K562 (cell line): Measurements from ENCODE around the gene GALE. TPM values are rescaled to one million over a fixed set of nuclear protein-coding genes. Genes with fewer than 3 reads are reported as not detected.
"Not testable (repeated sequence)": the region's sequence is repeated elsewhere in the genome, so short reads cannot be mapped to it uniquely, and the experiment has no call there.

ENCODE experiments used
- ATAC-seq: fragments of 200-7000 bp; cut with Tn5 transposase; 3 replicates; pipeline ENCODE4 v1.9.1; 2020; ENCODE audit warnings: moderate library complexity
- BruUV-seq: library from RNA; stranded (reverse); fragments of 400-500 nt; replicated peaks from 2 replicates; lab custom pipeline; 2021; lab: Mats Ljungman, UMichigan
- CTCF ChIA-PET: fragments of 300-600 bp; formaldehyde crosslinking; extraction: SDS; loops from one replicate; lab custom pipeline; 2021; ENCODE audit warnings: low intra/inter-chr PET ratio; lab: Yijun Ruan, JAX
- POLR2A ChIA-PET: fragments of 300-600, 350-650 bp; sonication (Branson Sonifier 250); formaldehyde crosslinking; extraction: SDS; loops from one replicate; lab custom pipeline; 2021; ENCODE audit warnings: antibody characterized with exemption, inconsistent platforms; lab: Yijun Ruan, JAX
- DNase-seq, 4 experiments: peaks; one replicate each; pipeline versions ENCODE4 v3.0.0 to v3.0.0-alpha.2; 2011 to 2018; ENCODE audit warnings: low spot score in 3 of 4, mixed read lengths in 3 of 4; ENCODE audit errors: extremely low read depth in 1 of 4
- FAIRE-seq: peaks from 2 replicates; lab custom pipeline; 2011; peaks lifted over from hg19 to GRCh38; lab: Jason Lieb, UNC
- H2AFZ ChIP-seq: 2 replicates; pipeline ENCODE4 v1.6.0; 2011; ENCODE audit warnings: low read depth, low read length, control low read depth, inconsistent platforms
- H3K27ac ChIP-seq: fragments of 200-600 bp; 3 replicates; pipeline ENCODE4 v1.8.0; 2011; ENCODE audit warnings: low read depth, mild to moderate bottlenecking, control low read depth, inconsistent platforms, low read length, moderate library complexity, mixed read lengths; ENCODE audit errors: extremely low read depth
- H3K27me3 ChIP-seq, 2 experiments: fragments of 300-600 bp in 1 of 2; 2 replicates in 1 of 2; 3 replicates in 1 of 2; pipeline versions ENCODE4 v1.6.0 to v1.8.0; 2011; ENCODE audit warnings: inconsistent platforms in 2 of 2, low read length in 2 of 2, mild to moderate bottlenecking in 1 of 2, mixed read lengths in 1 of 2, moderate library complexity in 1 of 2; ENCODE audit not compliant: control insufficient read depth in 2 of 2, insufficient read depth in 2 of 2
- H3K36me3 ChIP-seq: fragments of 300-600 bp; 3 replicates; pipeline ENCODE4 v1.8.0; 2011; ENCODE audit warnings: mild to moderate bottlenecking, low read length, inconsistent platforms; ENCODE audit not compliant: control insufficient read depth, insufficient read depth
- H3K4me1 ChIP-seq, 2 experiments: fragments of 200-600 bp in 1 of 2; replicated peaks in 1 of 2; 2 replicates in 1 of 2; 3 replicates in 1 of 2; pipeline versions ENCODE4 v1.5.1 to v1.8.0; 2011; ENCODE audit warnings: inconsistent platforms in 2 of 2, low read length in 2 of 2, mild to moderate bottlenecking in 1 of 2, mixed read lengths in 1 of 2, moderate library complexity in 1 of 2; ENCODE audit not compliant: control insufficient read depth in 2 of 2, insufficient read depth in 2 of 2
- H3K4me2 ChIP-seq: 2 replicates; pipeline ENCODE4 v1.6.1; 2011; ENCODE audit warnings: low read length, control low read depth, inconsistent platforms, mixed read lengths; ENCODE audit not compliant: insufficient read depth
- H3K4me3 ChIP-seq: fragments of 200-600 bp; sonication (generic), shearing (Covaris generic); 2 replicates; pipeline ENCODE4 v1.5.1; 2016; ENCODE audit warnings: control low read depth, inconsistent platforms
- H3K79me2 ChIP-seq: fragments of 200-600 bp; 3 replicates; pipeline ENCODE4 v1.8.0; 2011; ENCODE audit warnings: low read length, inconsistent platforms; ENCODE audit not compliant: control insufficient read depth, insufficient read depth
- H3K9ac ChIP-seq, 2 experiments: 2 replicates each; pipeline versions ENCODE4 v1.6.0 to v1.6.1; 2011; ENCODE audit warnings: low read depth in 2 of 2, low read length in 2 of 2, control low read depth in 1 of 2, inconsistent platforms in 1 of 2, mild to moderate bottlenecking in 1 of 2, mixed read lengths in 1 of 2; ENCODE audit not compliant: insufficient read depth in 1 of 2
- H3K9me1 ChIP-seq: one replicate; pipeline ENCODE4 v1.6.0; 2011; ENCODE audit warnings: inconsistent platforms, mild to moderate bottlenecking, low read length, moderate library complexity; ENCODE audit not compliant: control insufficient read depth, insufficient read depth
- H3K9me3 ChIP-seq: replicated peaks from 2 replicates; pipeline ENCODE4 v1.5.1; 2011; ENCODE audit warnings: low read depth, low read length, inconsistent platforms; ENCODE audit not compliant: control insufficient read depth, insufficient read depth
- H4K20me1 ChIP-seq: replicated peaks from 2 replicates; pipeline ENCODE4 v1.6.1; 2011; ENCODE audit warnings: low read length, inconsistent platforms, mixed read lengths; ENCODE audit not compliant: control insufficient read depth, insufficient read depth
- POLR2A ChIP-seq: fragments of 450-650 bp; conservative IDR thresholded peaks from 2 replicates; pipeline ENCODE4 v1.6.1; 2016
- POLR2B ChIP-seq: fragments of 450-650 bp; IDR thresholded peaks from 2 replicates; pipeline ENCODE4 v1.6.1; 2018; ENCODE audit warnings: low read depth; ENCODE audit not compliant: partially characterized antibody
- TFAP4 ChIP-seq: sonication (generic); formaldehyde crosslinking; IDR thresholded peaks from 2 replicates; pipeline ENCODE4 v1.8.0; 2022; ENCODE audit warnings: missing genetic modification reagents, mild to moderate bottlenecking, moderate library complexity, borderline replicate concordance
- ZNF592 ChIP-seq: fragments of 450-650 bp; IDR thresholded peaks from 2 replicates; pipeline ENCODE4 v1.6.1; 2017; ENCODE audit warnings: antibody characterized with exemption, mild to moderate bottlenecking
- WGBS: fragments of 100-300 bp; shearing (Covaris generic); methylation state at CpG from one replicate; pipeline ENCODE4 v1.1.6; 2016; ENCODE audit warnings: low coverage, mixed read lengths; ENCODE audit not compliant: insufficient coverage; ENCODE audit errors: missing lambda C conversion rate; 5-methylcytosine and 5-hydroxymethylcytosine counted together
- in situ Hi-C: fragments of 300-500 bp; cut with MboI; formaldehyde crosslinking; loops from 4 replicates; pipeline ENCODE4 v1.15.0; 2018; ENCODE audit warnings: inconsistent platforms, mixed read lengths
- intact Hi-C: fragments of 100-400 bp; cut with micrococcal nuclease; formaldehyde crosslinking; loops from 2 replicates; pipeline ENCODE4 v1.14.2; 2022
- polyA plus RNA-seq, 8 experiments: library from polyadenylated mRNA; depleted of rRNA in 4 of 8; stranded (reverse) in 5 of 8; unstranded in 3 of 8; fragments of >200 nt; fragmentation: Nextera tagmentation in 2 of 8; fragmentation: Illumina TruSeq in 1 of 8; extraction: Ambion mirVana in 2 of 8; extraction: Trizol in 1 of 8; gene quantifications; 2 replicates each; pipeline versions ENCODE4 v1.2.1 to v1.2.3, GENCODE V29; 2011 to 2014; ENCODE audit warnings: inconsistent platforms in 1 of 8, missing spikeins in 1 of 8
- total RNA-seq, 7 experiments: library from RNA; depleted of rRNA in 6 of 7; stranded (reverse); fragments of >200 nt in 6 of 7; fragmentation: Illumina TruSeq in 2 of 7; extraction: Trizol in 2 of 7; gene quantifications; 2 replicates each; pipeline versions ENCODE4 v1.2.1 to v1.2.3, GENCODE V29; 2011 to 2021; ENCODE audit warnings: low replicate concordance in 1 of 7

Gene GALE
- total and polyA plus RNA-seq, 9 of the 15 experiments (the other 6 are each of a cell fraction or from before 2014, with no cell fraction given) = 8.4 to 139 (median 88.3) TPM

- H3K4me1 ChIP-seq = peaks cover 34 to 62% of the 10 kb centered on the region in 2 experiments
- DNase-seq, H3K9ac ChIP-seq, H3K27me3 ChIP-seq, H3K4me2 ChIP-seq, H3K27ac ChIP-seq, H2AFZ ChIP-seq, H3K4me3 ChIP-seq, CTCF ChIA-PET, ATAC-seq, H4K20me1 ChIP-seq, intact Hi-C loops, H3K9me3 ChIP-seq, H3K9me1 ChIP-seq, in situ Hi-C loops, FAIRE-seq: not testable (repeated sequence)
- peaks cover 62% of the 10 kb centered on the region; the same call in 2 of the 3 replicates for H3K36me3 ChIP-seq
- peak; percentile 7 for TF ChIP-seq POLR2B
- peak; percentile 31; the same call in 1 of the 2 replicates for TF ChIP-seq TFAP4 (CRISPR knock-in tag)
- TF ChIP-seq POLR2A = peak; percentile 54; the same call in 1 of the 2 replicates
- TF ChIP-seq ZNF592 = peak; percentile 49; the same call in 1 of the 2 replicates
- peaks cover 41% of the 10 kb centered on the region for H3K79me2 ChIP-seq
- POLR2A ChIA-PET = interaction anchor here (0.9 to 10.2 kb wide), 2 partner anchors 15 to 20 kb away, joined by 3 to 197 read pairs; partner anchors contain the start of gene PITHD1
- TSS peak; percentile 15 for BruUV-seq
- WGBS = 69% methylated on average over 3 of the region's 9 CpGs
These were observed 5.8 kb downstream of the GALE start for GRCh38 chr1:23794732-23795182.
